Small intestine (tissue), 7 donors: ENCODE measurements around the gene INAFM2. TPM values are rescaled to one million over a fixed set of nuclear protein-coding genes. Genes with fewer than 3 reads are reported as not detected.

Experiments
- DNase-seq, 2 donors: peaks; one replicate each; pipeline versions ENCODE4 v3.0.0 to v3.0.0-alpha.2; 2013
- FAIRE-seq: peaks from 2 replicates; lab custom pipeline; 2012; peaks lifted over from hg19 to GRCh38; lab: Jason Lieb, UNC
- H3K27ac ChIP-seq, 3 donors: one replicate each; pipeline ENCODE4 v1.5.1; 2013; ENCODE audit warnings: low read length in 2 of 3, mild to moderate bottlenecking in 2 of 3, control low read depth in 1 of 3, inconsistent platforms in 1 of 3, low read depth in 1 of 3, moderate library complexity in 1 of 3
- H3K27me3 ChIP-seq, 3 donors: one replicate each; pipeline ENCODE4 v1.6.1; 2013; ENCODE audit warnings: low read length in 3 of 3, inconsistent platforms in 1 of 3; ENCODE audit not compliant: control insufficient read depth in 3 of 3, insufficient read depth in 3 of 3
- H3K36me3 ChIP-seq, 3 donors: one replicate each; pipeline ENCODE4 v1.6.1; 2013; ENCODE audit warnings: low read length in 3 of 3, inconsistent platforms in 1 of 3, low read depth in 1 of 3, mild to moderate bottlenecking in 1 of 3, moderate library complexity in 1 of 3; ENCODE audit not compliant: control insufficient read depth in 3 of 3, insufficient read depth in 2 of 3
- H3K4me1 ChIP-seq, 3 donors: one replicate each; pipeline ENCODE4 v1.6.1; 2013; ENCODE audit warnings: low read length in 2 of 3, inconsistent platforms in 1 of 3, low read depth in 1 of 3, mild to moderate bottlenecking in 1 of 3, moderate library complexity in 1 of 3; ENCODE audit not compliant: control insufficient read depth in 3 of 3, insufficient read depth in 2 of 3
- H3K4me3 ChIP-seq, 3 donors: one replicate each; pipeline ENCODE4 v1.5.1; 2013; ENCODE audit warnings: low read length in 3 of 3, control low read depth in 1 of 3, inconsistent platforms in 1 of 3, low read depth in 1 of 3, mild to moderate bottlenecking in 1 of 3, moderate library complexity in 1 of 3
- H3K9me3 ChIP-seq, 2 donors: one replicate each; pipeline ENCODE4 v1.6.1; 2013; ENCODE audit warnings: low read depth in 1 of 2, low read length in 1 of 2; ENCODE audit not compliant: control insufficient read depth in 2 of 2, insufficient read depth in 1 of 2
- WGBS, 3 donors: extraction: QIAGEN DNeasy Blood & Tissue Kit; methylation state at CpG; one replicate each; pipeline ENCODE4 v1.1.7; 2013; 5-methylcytosine and 5-hydroxymethylcytosine counted together
- polyA plus RNA-seq, 4 donors: library from polyadenylated mRNA; stranded (reverse) in 3 of 4; unstranded in 1 of 4; fragments of 200-250 nt in 3 of 4; fragments of 120-200 nt in 1 of 4; gene quantifications; one replicate each; pipeline versions ENCODE4 v1.2.1 to v1.2.3, GENCODE V29; 2013
- donor health status: healthy with polysubstance abuse.
- donor health status: control.
- donor health status: control.
- donor health status: Bipolar disorder and iron deficiency.
- donor health status: healthy.

Gene INAFM2
- polyA plus RNA-seq, 4 donors, result 4.7 to 10.6 (median 6.5) TPM

GRCh38 chr15:40322531-40323238 is 807 bp upstream of the INAFM2 start:
- Histone ChIP-seq H3K27me3 (peaks cover 0 to 12% (median 0%) of the 10 kb centered on the region in 3 donors), H3K27ac (peak overlapping the region in 2 of 3 donors; percentile 23 to 80), H3K4me3 (peak overlapping the region in 2 of 3 donors; percentile 27 to 91), H3K9me3 (no peaks in the 10 kb centered on the region), H3K36me3 (no peaks in the 10 kb centered on the region), H3K4me1 (peaks cover 3 to 15% (median 6%) of the 10 kb centered on the region in 3 donors)
- 34 to 44% (median 40%) methylated on average over 26 of the region's 26 CpGs for WGBS, 3 donors
- no peak for DNase-seq
- no peak for FAIRE-seq

GRCh38 chr15:40323953-40324937 is 753 bp downstream of the INAFM2 start:
- peaks cover 3 to 19% (median 6%) of the 10 kb centered on the region in 3 donors for H3K4me1 ChIP-seq
- no peaks in the 10 kb centered on the region for H3K9me3 ChIP-seq
- H3K4me3 ChIP-seq, result peak overlapping the region; percentile 39 to 91 (median 69)
- peak overlapping the region in 1 of 3 donors; percentile 60 for H3K27ac ChIP-seq
- H3K27me3 ChIP-seq, result peaks cover 0 to 12% (median 0%) of the 10 kb centered on the region in 3 donors
- no peak for FAIRE-seq
- WGBS, 3 donors, result 2 to 3% (median 2%) methylated on average over 58 to 101 of the region's 101 CpGs
- no peaks in the 10 kb centered on the region for H3K36me3 ChIP-seq
- peak in 1 of 2 donors; percentile 65 for DNase-seq

- Histone ChIP-seq H3K4me1 (peaks cover 3 to 21% (median 6%) of the 10 kb centered on the region in 3 donors), H3K4me3 (peak overlapping the region in 1 of 3 donors; percentile 39), H3K27me3 (peaks cover 0 to 12% (median 0%) of the 10 kb centered on the region in 3 donors), H3K27ac (peak overlapping the region in 1 of 3 donors; percentile 17), H3K36me3 (no peaks in the 10 kb centered on the region), H3K9me3 (no peaks in the 10 kb centered on the region)
- no peak for DNase-seq
- 61 to 82% (median 68%) methylated on average over 2 of the region's 2 CpGs for WGBS, 3 donors
- FAIRE-seq, result no peak
Measured at GRCh38 chr15:40325188-40325587, 1.7 kb downstream of the INAFM2 start.

- 90 to 93% (median 92%) methylated on average over 2 of the region's 2 CpGs for WGBS, 3 donors
- Histone ChIP-seq H3K36me3 (no peaks in the 10 kb centered on the region), H3K4me1 (peaks cover 3 to 21% (median 6%) of the 10 kb centered on the region in 3 donors), H3K9me3 (no peaks in the 10 kb centered on the region), H3K27ac (no peak overlapping the region), H3K4me3 (no peak overlapping the region), H3K27me3 (peaks cover 0 to 12% (median 0%) of the 10 kb centered on the region in 3 donors)
- no peak for DNase-seq
- FAIRE-seq, result no peak
Measured at GRCh38 chr15:40325700-40326099, 2.2 kb downstream of the INAFM2 start.

GRCh38 chr15:40327457-40327856 is 4.0 kb downstream of the INAFM2 start:
- Histone ChIP-seq H3K27ac (no peak overlapping the region), H3K4me1 (peaks cover 3 to 19% (median 6%) of the 10 kb centered on the region in 3 donors), H3K36me3 (no peaks in the 10 kb centered on the region), H3K9me3 (no peaks in the 10 kb centered on the region), H3K27me3 (peaks cover 0 to 12% (median 0%) of the 10 kb centered on the region in 3 donors), H3K4me3 (no peak overlapping the region)
- DNase-seq (no peak), FAIRE-seq (no peak)
- WGBS, 3 donors, result 74 to 90% (median 79%) methylated on average over 6 of the region's 6 CpGs

- peaks cover 0 to 12% (median 0%) of the 10 kb centered on the region in 3 donors for H3K27me3 ChIP-seq
- H3K27ac ChIP-seq, result no peak overlapping the region
- H3K4me3 ChIP-seq, result no peak overlapping the region
- WGBS, 3 donors, result 73 to 90% (median 78%) methylated on average over 3 of the region's 3 CpGs
- peaks cover 0 to 12% (median 6%) of the 10 kb centered on the region in 3 donors for H3K4me1 ChIP-seq
- H3K9me3 ChIP-seq, result no peaks in the 10 kb centered on the region
- DNase-seq (no peak), FAIRE-seq (no peak)
- H3K36me3 ChIP-seq, result no peaks in the 10 kb centered on the region
Measured at GRCh38 chr15:40328176-40328575, 4.7 kb downstream of the INAFM2 start.

- Histone ChIP-seq H3K27me3 (peaks cover 0 to 12% (median 0%) of the 10 kb centered on the region in 3 donors), H3K9me3 (no peaks in the 10 kb centered on the region), H3K27ac (no peak overlapping the region), H3K36me3 (no peaks in the 10 kb centered on the region), H3K4me3 (no peak overlapping the region), H3K4me1 (peaks cover 0 to 15% (median 9%) of the 10 kb centered on the region in 3 donors)
- DNase-seq (no peak), FAIRE-seq (no peak)
- 80 to 88% (median 86%) methylated on average over 5 of the region's 5 CpGs for whole genome bisulfite sequencing, 3 donors
Measured at GRCh38 chr15:40328751-40329150, 5.3 kb downstream of the INAFM2 start.

GRCh38 chr15:40329804-40330203 is 6.3 kb downstream of the INAFM2 start:
- peak overlapping the region in 1 of 3 donors; percentile 25 for H3K27ac ChIP-seq

More at GRCh38 chr15:40329804-40330203, 6.3 kb downstream of the INAFM2 start:
- DNase-seq (no peak), FAIRE-seq (no peak)
- 82 to 89% (median 86%) methylated on average over 7 of the region's 7 CpGs for WGBS, 3 donors
- Histone ChIP-seq H3K27me3 (peaks cover 0 to 8% (median 0%) of the 10 kb centered on the region in 3 donors), H3K36me3 (peaks cover 0 to 5% (median 0%) of the 10 kb centered on the region in 3 donors), H3K9me3 (no peaks in the 10 kb centered on the region), H3K4me3 (no peak overlapping the region), H3K4me1 (peaks cover 0 to 23% (median 11%) of the 10 kb centered on the region in 3 donors)
